SK-N-SH (cell line): ENCODE data around the gene CREG1. TPM values are rescaled to one million over a fixed set of nuclear protein-coding genes. Genes with fewer than 3 reads are reported as not detected.

Experiments
- CTCF ChIA-PET: fragments of 300-600, 350-600 bp; formaldehyde crosslinking; extraction: SDS; loops from one replicate; lab custom pipeline; 2021; lab: Yijun Ruan, JAX
- POLR2A ChIA-PET: fragments of 350-600 bp; sonication (Branson Sonifier 250); formaldehyde crosslinking; extraction: SDS; loops from one replicate; lab custom pipeline; 2020; ENCODE audit warnings: antibody characterized with exemption, inconsistent platforms; lab: Yijun Ruan, JAX
- DNase-seq: peaks from one replicate; pipeline ENCODE4 v3.0.0; 2012
- H2AFZ ChIP-seq: fragments of 200-600 bp; sonication (generic); 2 replicates; pipeline ENCODE4 v1.8.1; 2016; ENCODE audit warnings: antibody characterized with exemption, mild to moderate bottlenecking, low read depth
- H3F3A ChIP-seq: fragments of 200-600 bp; sonication (generic); replicated peaks from 2 replicates; pipeline ENCODE3; 2016; ENCODE audit warnings: antibody characterized with exemption, mild to moderate bottlenecking; ENCODE audit not compliant: insufficient read depth
- H3K27ac ChIP-seq, 2 experiments: fragments of 200-500 bp in 1 of 2; fragments of 200-600 bp in 1 of 2; sonication (Bioruptor generic) in 1 of 2; sonication (generic), shearing (Covaris generic) in 1 of 2; 2 replicates each; pipeline versions ENCODE4 v1.5.1 to v1.6.1; 2014 to 2016; ENCODE audit warnings: low read depth in 2 of 2, inconsistent platforms in 1 of 2, low read length in 1 of 2, mild to moderate bottlenecking in 1 of 2, mixed read lengths in 1 of 2
- H3K27me3 ChIP-seq: fragments of 200-600 bp; sonication (generic), shearing (Covaris generic); 2 replicates; pipeline ENCODE4 v1.6.1; 2016; ENCODE audit warnings: mixed run types; ENCODE audit not compliant: insufficient read depth
- H3K36me3 ChIP-seq, 2 experiments: fragments of 200-500 bp in 1 of 2; fragments of 200-600 bp in 1 of 2; sonication (Bioruptor generic) in 1 of 2; sonication (generic) in 1 of 2; replicated peaks in 1 of 2; 2 replicates each; pipeline versions ENCODE3 to v1.5.1; 2014 to 2016; ENCODE audit warnings: low read length in 1 of 2, mild to moderate bottlenecking in 1 of 2; ENCODE audit not compliant: insufficient read depth in 2 of 2, control insufficient read depth in 1 of 2
- H3K4me1 ChIP-seq, 2 experiments: fragments of 200-500 bp in 1 of 2; fragments of 200-600 bp in 1 of 2; sonication (Bioruptor generic) in 1 of 2; sonication (generic), shearing (Covaris generic) in 1 of 2; 2 replicates each; pipeline versions ENCODE4 v1.5.1 to v1.6.1; 2014 to 2016; ENCODE audit warnings: low read depth in 1 of 2, low read length in 1 of 2, mixed run types in 1 of 2; ENCODE audit not compliant: insufficient read depth in 2 of 2, control insufficient read depth in 1 of 2
- H3K4me2 ChIP-seq: fragments of 200-600 bp; sonication (generic), shearing (Covaris generic); 2 replicates; pipeline ENCODE4 v1.6.1; 2017; ENCODE audit warnings: mixed run types
- H3K4me3 ChIP-seq, 2 experiments: fragments of 200-500 bp in 1 of 2; fragments of 200-600 bp in 1 of 2; sonication (Bioruptor generic) in 1 of 2; sonication (generic), shearing (Covaris generic) in 1 of 2; 2 replicates each; pipeline versions ENCODE4 v1.5.1 to v1.8.1; 2014 to 2016; ENCODE audit warnings: low read depth in 2 of 2, inconsistent platforms in 1 of 2, low read length in 1 of 2, mild to moderate bottlenecking in 1 of 2, mixed read lengths in 1 of 2, moderate library complexity in 1 of 2
- H3K79me2 ChIP-seq: fragments of 200-600 bp; sonication (generic); 2 replicates; pipeline ENCODE4 v1.8.1; 2017; ENCODE audit warnings: mild to moderate bottlenecking; ENCODE audit not compliant: insufficient read depth
- H3K9ac ChIP-seq: fragments of 200-600 bp; sonication (generic); 2 replicates; pipeline ENCODE4 v1.6.1; 2017; ENCODE audit warnings: mixed run types
- H3K9me2 ChIP-seq: fragments of 200-600 bp; sonication (generic); 2 replicates; pipeline ENCODE4 v1.6.1; 2017; ENCODE audit warnings: mixed run types
- H3K9me3 ChIP-seq: fragments of 200-600 bp; sonication (generic); 2 replicates; pipeline ENCODE4 v1.6.1; 2017; ENCODE audit warnings: mixed run types, mild to moderate bottlenecking, moderate library complexity
- H4K20me1 ChIP-seq: fragments of 200-600 bp; sonication (generic); 2 replicates; pipeline ENCODE4 v1.6.1; 2017; ENCODE audit warnings: mild to moderate bottlenecking, mixed run types; ENCODE audit not compliant: insufficient read depth
- FOSL2 ChIP-seq: IDR thresholded peaks from 2 replicates; pipeline ENCODE4 v1.4.0; 2012; ENCODE audit warnings: low read depth, mild to moderate bottlenecking, moderate library complexity, borderline replicate concordance
- FOXJ3 ChIP-seq: sonication (generic); formaldehyde crosslinking; IDR thresholded peaks from 2 replicates; pipeline ENCODE4 v1.5.1; 2020; ENCODE audit warnings: mild to moderate bottlenecking, missing genetic modification reagents
- FOXM1 ChIP-seq: IDR thresholded peaks from 2 replicates; pipeline ENCODE4 v1.4.0; 2012; ENCODE audit warnings: low read depth, mild to moderate bottlenecking
- GABPA ChIP-seq: IDR thresholded peaks from 2 replicates; pipeline ENCODE4 v1.4.0; 2012; ENCODE audit warnings: low read depth, mild to moderate bottlenecking
- GATA2 ChIP-seq: sonication (generic); formaldehyde crosslinking; IDR thresholded peaks from 2 replicates; pipeline ENCODE4 v1.5.0; 2020; ENCODE audit warnings: mild to moderate bottlenecking, missing genetic modification reagents
- MXI1 ChIP-seq: IDR thresholded peaks from 2 replicates; pipeline ENCODE4 v1.6.1; 2012; ENCODE audit warnings: mild to moderate bottlenecking, low read depth, low read length, improper control_type of control experiment
- NFIC ChIP-seq: IDR thresholded peaks from 2 replicates; pipeline ENCODE4 v1.4.0; 2012; ENCODE audit warnings: borderline replicate concordance
- NRF1 ChIP-seq: IDR thresholded peaks from 2 replicates; pipeline ENCODE4 v1.6.1; 2012; ENCODE audit warnings: low read depth, mild to moderate bottlenecking, low read length
- RAD21 ChIP-seq: IDR thresholded peaks from 2 replicates; pipeline ENCODE4 v1.6.1; 2012; ENCODE audit warnings: mild to moderate bottlenecking, low read length
- TAF1 ChIP-seq: IDR thresholded peaks from 2 replicates; pipeline ENCODE4 v1.6.1; 2012; ENCODE audit warnings: low read depth, mild to moderate bottlenecking, low read length, moderate library complexity, borderline replicate concordance
- TCF12 ChIP-seq: IDR thresholded peaks from 2 replicates; pipeline ENCODE4 v1.4.0; 2012
- TEAD4 ChIP-seq: IDR thresholded peaks from 2 replicates; pipeline ENCODE4 v1.4.0; 2012; ENCODE audit warnings: mild to moderate bottlenecking, borderline replicate concordance; ENCODE audit not compliant: insufficient read depth
- YY1 ChIP-seq: IDR thresholded peaks from 2 replicates; pipeline ENCODE4 v1.4.0; 2012; ENCODE audit warnings: low read depth, mild to moderate bottlenecking
- WGBS: methylation state at CpG from one replicate; pipeline ENCODE4 v1.1.6; 2017; ENCODE audit warnings: low lambda C conversion rate; 5-methylcytosine and 5-hydroxymethylcytosine counted together
- polyA plus RNA-seq, 3 experiments: library from polyadenylated mRNA; depleted of rRNA; stranded (reverse); fragments of >200 nt; gene quantifications; 2 replicates each; pipeline ENCODE4 v1.2.3, GENCODE V29; 2012
- TF ChIP-seq, protein P1 (sequence below): fragments of 150-350 bp; IDR thresholded peaks from 2 replicates; pipeline ENCODE4 v1.6.1; 2016; ENCODE audit warnings: mild to moderate bottlenecking, low read depth, low read length
- TF ChIP-seq, protein P2 (sequence below): IDR thresholded peaks from 2 replicates; pipeline ENCODE4; 2012
- TF ChIP-seq, protein P3 (sequence below): IDR thresholded peaks from 2 replicates; pipeline ENCODE4 v1.4.0; 2012; ENCODE audit warnings: low read depth
- TF ChIP-seq, protein P4 (sequence below): IDR thresholded peaks from 2 replicates; pipeline ENCODE4 v1.6.1; 2012; ENCODE audit warnings: mild to moderate bottlenecking, low read depth, low read length, moderate library complexity

CREG1 gene
- polyA plus RNA-seq, 1 of the 3 experiments (the other 2 are of a cell fraction): 26.1 TPM

DNA sequence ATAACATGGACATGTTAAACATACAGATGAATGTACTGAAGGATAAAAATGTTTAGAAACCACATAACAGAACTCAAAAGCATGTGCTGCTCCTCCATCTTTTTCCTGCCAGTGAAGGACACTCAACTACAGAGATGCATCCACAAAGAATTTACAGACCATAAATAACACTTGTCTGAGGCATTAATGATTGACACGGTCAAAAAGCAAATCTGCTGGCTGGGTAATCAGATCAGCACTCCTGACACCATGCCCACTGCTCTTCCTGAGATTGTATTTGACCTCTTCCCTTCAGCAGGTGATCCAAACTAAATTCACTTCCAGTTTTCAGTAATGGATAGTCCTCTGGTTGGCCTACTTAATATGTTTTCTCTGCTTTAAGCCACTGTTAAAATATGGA lies 6.6 kb downstream of the CREG1 start:
- WGBS: 89% methylated on average over 1 of the region's 1 CpG
- ChIA-PET CTCF (interaction anchor here (1.1 kb wide), 1 partner anchor 14 kb away, joined by 3 read pairs; no protein-coding TSS in a partner anchor), POLR2A (no interaction called here)

DNA sequence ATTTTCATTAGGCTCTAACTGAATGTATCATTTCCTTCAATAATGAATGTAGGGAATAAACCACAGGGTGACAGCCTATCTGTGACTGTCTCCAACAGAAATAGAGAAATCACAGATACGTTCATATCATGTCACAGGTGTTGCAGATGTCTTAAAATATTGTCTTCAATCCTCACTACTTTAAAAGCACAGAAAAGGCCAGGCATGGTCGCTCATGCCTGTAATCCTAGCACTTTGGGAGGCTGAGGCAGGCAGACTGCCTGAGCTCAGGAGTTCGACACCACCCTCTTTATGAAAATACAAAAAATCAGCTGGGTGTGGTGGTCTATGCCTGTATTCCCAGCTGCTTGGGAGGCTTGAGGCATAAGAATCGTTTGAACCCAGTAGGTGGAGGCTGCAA lies 8.2 kb downstream of the CREG1 start:
- TF ChIP-seq, protein P1, sequence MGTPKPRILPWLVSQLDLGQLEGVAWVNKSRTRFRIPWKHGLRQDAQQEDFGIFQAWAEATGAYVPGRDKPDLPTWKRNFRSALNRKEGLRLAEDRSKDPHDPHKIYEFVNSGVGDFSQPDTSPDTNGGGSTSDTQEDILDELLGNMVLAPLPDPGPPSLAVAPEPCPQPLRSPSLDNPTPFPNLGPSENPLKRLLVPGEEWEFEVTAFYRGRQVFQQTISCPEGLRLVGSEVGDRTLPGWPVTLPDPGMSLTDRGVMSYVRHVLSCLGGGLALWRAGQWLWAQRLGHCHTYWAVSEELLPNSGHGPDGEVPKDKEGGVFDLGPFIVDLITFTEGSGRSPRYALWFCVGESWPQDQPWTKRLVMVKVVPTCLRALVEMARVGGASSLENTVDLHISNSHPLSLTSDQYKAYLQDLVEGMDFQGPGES: no peak
- Histone ChIP-seq H2AFZ (no peak overlapping the region), H3K9me3 (no peaks in the 10 kb centered on the region), H3K27me3 (no peaks in the 10 kb centered on the region), H3K4me3 (no peak overlapping the region), H3K79me2 (no peaks in the 10 kb centered on the region), H3K27ac (no peak overlapping the region), H3K4me2 (no peak overlapping the region), H4K20me1 (no peaks in the 10 kb centered on the region), H3K36me3 (peaks cover 0 to 3% of the 10 kb centered on the region in 2 experiments), H3F3A (peaks cover 4% of the 10 kb centered on the region), H3K9me2 (no peaks in the 10 kb centered on the region), H3K9ac (no peak overlapping the region), H3K4me1 (peaks cover 0 to 2% of the 10 kb centered on the region in 2 experiments; a peak in 1 of 4 replicates)
- POLR2A ChIA-PET: no interaction called here
- no peak for DNase-seq
- WGBS: 50% methylated on average over 4 of the region's 4 CpGs
- CTCF ChIA-PET: interaction anchor here (0.9 to 6.8 kb wide), 2 partner anchors 8 to 279 kb away, joined by 3 to 84 read pairs; partner anchors contain the start of gene CREG1

More for the DNA sequence above, 6.6 kb downstream of the CREG1 start:
- peaks cover 0 to 2% of the 10 kb centered on the region in 2 experiments for H3K36me3 ChIP-seq
- no peaks in the 10 kb centered on the region for H4K20me1 ChIP-seq
- H2AFZ ChIP-seq: no peak overlapping the region
- TF ChIP-seq RAD21 (no peak), MXI1 (no peak), FOSL2 (no peak), TEAD4 (no peak), NFIC (no peak), NRF1 (no peak), YY1 (no peak), GATA2 (CRISPR knock-in tag) (no peak), FOXM1 (no peak), TAF1 (no peak), FOXJ3 (CRISPR knock-in tag) (no peak), GABPA (no peak), TCF12 (no peak)
- TF ChIP-seq, protein P2, sequence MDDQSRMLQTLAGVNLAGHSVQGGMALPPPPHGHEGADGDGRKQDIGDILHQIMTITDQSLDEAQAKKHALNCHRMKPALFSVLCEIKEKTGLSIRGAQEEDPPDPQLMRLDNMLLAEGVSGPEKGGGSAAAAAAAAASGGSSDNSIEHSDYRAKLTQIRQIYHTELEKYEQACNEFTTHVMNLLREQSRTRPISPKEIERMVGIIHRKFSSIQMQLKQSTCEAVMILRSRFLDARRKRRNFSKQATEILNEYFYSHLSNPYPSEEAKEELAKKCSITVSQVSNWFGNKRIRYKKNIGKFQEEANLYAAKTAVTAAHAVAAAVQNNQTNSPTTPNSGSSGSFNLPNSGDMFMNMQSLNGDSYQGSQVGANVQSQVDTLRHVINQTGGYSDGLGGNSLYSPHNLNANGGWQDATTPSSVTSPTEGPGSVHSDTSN: no peak
- TF ChIP-seq, protein P3, sequence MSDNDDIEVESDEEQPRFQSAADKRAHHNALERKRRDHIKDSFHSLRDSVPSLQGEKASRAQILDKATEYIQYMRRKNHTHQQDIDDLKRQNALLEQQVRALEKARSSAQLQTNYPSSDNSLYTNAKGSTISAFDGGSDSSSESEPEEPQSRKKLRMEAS: no peak
- TF ChIP-seq, protein P4, sequence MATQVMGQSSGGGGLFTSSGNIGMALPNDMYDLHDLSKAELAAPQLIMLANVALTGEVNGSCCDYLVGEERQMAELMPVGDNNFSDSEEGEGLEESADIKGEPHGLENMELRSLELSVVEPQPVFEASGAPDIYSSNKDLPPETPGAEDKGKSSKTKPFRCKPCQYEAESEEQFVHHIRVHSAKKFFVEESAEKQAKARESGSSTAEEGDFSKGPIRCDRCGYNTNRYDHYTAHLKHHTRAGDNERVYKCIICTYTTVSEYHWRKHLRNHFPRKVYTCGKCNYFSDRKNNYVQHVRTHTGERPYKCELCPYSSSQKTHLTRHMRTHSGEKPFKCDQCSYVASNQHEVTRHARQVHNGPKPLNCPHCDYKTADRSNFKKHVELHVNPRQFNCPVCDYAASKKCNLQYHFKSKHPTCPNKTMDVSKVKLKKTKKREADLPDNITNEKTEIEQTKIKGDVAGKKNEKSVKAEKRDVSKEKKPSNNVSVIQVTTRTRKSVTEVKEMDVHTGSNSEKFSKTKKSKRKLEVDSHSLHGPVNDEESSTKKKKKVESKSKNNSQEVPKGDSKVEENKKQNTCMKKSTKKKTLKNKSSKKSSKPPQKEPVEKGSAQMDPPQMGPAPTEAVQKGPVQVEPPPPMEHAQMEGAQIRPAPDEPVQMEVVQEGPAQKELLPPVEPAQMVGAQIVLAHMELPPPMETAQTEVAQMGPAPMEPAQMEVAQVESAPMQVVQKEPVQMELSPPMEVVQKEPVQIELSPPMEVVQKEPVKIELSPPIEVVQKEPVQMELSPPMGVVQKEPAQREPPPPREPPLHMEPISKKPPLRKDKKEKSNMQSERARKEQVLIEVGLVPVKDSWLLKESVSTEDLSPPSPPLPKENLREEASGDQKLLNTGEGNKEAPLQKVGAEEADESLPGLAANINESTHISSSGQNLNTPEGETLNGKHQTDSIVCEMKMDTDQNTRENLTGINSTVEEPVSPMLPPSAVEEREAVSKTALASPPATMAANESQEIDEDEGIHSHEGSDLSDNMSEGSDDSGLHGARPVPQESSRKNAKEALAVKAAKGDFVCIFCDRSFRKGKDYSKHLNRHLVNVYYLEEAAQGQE: no peak
- TF ChIP-seq, all 33 proteins: peak for 0
- Histone ChIP-seq H3K27me3 (no peaks in the 10 kb centered on the region), H3K4me3 (no peak overlapping the region), H3K9ac (no peak overlapping the region), H3K27ac (no peak overlapping the region), H3K9me3 (no peaks in the 10 kb centered on the region), H3K79me2 (no peaks in the 10 kb centered on the region), H3K9me2 (no peaks in the 10 kb centered on the region), H3K4me1 (no peaks in the 10 kb centered on the region), H3K4me2 (no peak overlapping the region), H3F3A (no peaks in the 10 kb centered on the region)
- no peak for DNase-seq
